ENCODE results near the gene RAD9A.

The RAD9A gene

DNA sequence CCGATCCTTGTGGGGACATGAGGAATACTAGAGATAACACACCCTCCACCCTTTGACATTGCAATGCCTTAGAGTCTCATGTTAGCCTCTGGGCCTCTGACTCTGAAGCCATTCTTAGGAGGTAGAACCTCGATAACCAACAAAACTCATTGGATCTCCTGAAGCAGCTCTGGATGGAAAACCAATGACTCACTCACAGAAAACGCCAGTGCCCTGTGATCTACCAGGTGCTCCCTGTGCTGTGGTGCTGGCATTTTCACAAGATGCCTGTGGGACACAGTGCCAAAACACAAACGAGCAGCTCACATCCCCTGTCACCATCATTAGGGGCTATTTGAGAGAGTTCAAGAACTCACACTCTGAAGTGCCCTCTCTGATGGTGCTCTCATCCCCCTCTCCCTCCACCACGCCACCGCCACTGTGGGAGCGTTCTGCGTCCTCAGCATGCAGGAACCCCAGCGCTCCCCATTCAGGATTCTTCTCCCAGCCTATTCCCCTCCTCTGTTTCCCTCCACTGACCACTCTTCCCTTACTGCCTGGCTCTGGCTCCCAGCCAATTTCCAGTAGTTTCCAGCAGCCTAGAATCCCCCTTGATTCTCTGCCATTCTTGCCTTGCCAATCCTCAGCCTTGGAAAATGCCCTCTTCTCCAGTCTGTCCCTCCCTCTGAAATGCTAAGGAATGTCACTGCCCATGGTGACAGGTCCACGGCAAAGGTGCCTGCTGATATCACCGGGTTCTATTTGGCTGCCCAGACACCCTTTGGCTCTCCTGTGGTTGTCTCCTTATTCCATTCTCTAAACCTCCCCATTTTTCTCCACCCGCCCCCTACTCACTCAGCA, 33.7 kb upstream of the RAD9A start:
- DNase-seq: no peak

DNA sequence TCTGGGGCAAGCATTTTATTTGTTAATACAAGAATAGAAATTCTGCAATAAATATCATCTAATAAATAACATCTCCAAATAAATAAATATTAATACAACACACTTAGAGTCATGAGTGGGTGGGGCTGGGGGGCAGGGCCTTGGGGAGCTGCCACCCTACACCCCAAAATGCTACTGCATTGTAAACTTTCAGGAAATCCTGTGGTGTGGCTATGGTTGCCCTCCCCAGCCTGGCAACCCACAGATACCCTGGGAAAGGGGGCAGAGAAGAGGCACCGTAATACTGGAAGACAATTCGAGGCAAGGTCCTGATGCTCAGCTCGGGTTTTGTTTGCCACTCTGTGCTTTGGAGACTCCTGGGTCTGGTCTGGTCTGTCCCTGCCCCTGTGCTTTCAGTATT, 27.6 kb upstream of the RAD9A start:
- DNase-seq: no peak

GRCh38 chr11:67364783-67365722, 26.7 kb upstream of the RAD9A start:
- DNase-seq: no peak

GRCh38 chr11:67365736-67366444, 25.9 kb upstream of the RAD9A start:
- DNase-seq: no peak

DNA sequence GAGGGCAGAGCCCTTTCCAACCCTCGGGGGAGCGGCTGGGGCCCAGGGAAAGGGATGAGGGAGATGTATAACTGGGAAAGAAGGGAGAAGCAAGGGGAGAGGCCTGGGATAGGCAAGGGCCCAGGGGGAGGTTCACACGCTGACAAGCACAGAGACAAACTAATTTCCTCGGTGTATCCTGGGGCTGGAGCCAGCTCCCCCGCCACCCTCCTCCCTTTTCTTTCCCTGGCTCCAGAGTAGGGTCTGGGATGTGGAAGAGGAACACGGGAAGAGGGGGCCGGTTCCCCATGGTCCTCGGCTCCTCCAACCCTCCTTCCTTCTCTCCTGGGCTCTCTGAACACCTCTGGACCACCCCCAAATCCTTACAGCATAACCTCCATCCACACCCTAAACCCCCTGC, 25.2 kb upstream of the RAD9A start:
- DNase-seq: no peak

GRCh38 chr11:67366961-67367760, 24.6 kb upstream of the RAD9A start:
- no peak for DNase-seq

GRCh38 chr11:67367761-67368227, 24.0 kb upstream of the RAD9A start:
- no peak for DNase-seq

- no peak for DNase-seq
These were observed 23.2 kb upstream of the RAD9A start for GRCh38 chr11:67368621-67369020.

- DNase-seq: no peak
These were observed 22.5 kb upstream of the RAD9A start for GRCh38 chr11:67369275-67369674.

- no peak for DNase-seq
These were observed 21.9 kb upstream of the RAD9A start for GRCh38 chr11:67369801-67370284.

DNA sequence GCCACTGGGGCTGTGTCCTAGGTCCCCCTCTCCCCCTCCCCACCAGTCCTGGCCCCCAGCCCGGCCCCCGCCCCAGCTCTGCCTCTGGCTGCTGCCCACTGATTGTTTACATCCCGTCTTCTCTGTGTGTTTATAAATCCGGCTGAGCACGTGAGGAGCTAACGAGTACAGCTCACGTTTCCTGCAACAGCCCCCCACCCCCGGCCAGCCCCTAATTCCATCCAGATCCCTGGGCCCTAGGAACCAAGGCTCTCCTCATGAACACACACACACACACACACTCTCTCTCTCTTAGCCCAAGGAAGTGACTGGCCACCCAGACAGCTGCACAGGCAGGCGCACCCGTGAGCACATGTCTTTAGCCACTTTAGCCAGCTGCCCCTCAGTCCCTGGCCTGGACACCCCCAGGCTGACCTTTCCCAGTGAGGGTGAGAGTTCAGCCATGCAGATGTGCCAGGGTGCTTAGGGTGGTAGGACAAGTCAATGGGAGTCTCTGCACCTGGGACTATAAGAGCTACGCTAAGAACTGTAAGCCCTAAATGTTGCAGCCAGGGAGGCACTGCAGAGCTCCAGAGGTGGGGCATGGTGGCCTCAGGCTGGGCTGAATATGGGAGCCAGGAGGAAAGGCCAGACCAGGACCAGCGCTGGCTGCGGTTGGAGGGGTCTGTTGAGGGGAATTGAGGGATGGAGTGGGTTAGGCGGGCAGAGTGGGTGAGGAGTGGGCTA, 21.3 kb upstream of the RAD9A start:
- no peak for DNase-seq

- no peak for DNase-seq
These were observed 20.4 kb upstream of the RAD9A start for GRCh38 chr11:67371189-67371910.

DNA sequence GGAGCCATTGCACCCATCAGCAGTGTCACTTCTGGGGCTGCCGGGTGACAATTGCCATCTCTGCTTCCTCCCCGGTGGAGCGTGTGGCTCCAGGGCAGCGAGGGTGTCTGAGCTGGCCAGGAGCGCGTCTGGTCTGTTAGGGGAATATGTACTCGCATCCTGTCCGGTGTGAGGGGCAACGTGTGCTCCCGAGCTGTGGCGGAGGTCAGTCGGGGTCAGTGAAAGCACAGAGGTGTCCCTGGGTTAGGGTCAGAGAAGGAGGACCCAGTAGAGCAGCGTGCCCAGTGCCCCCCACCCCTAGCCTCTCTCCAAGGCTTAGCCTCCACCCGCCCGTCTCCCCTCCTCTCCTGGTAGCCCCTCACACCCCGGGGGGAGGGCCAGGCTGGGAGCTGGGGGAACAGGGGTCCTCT, 19.9 kb upstream of the RAD9A start:
- no peak for DNase-seq

DNA sequence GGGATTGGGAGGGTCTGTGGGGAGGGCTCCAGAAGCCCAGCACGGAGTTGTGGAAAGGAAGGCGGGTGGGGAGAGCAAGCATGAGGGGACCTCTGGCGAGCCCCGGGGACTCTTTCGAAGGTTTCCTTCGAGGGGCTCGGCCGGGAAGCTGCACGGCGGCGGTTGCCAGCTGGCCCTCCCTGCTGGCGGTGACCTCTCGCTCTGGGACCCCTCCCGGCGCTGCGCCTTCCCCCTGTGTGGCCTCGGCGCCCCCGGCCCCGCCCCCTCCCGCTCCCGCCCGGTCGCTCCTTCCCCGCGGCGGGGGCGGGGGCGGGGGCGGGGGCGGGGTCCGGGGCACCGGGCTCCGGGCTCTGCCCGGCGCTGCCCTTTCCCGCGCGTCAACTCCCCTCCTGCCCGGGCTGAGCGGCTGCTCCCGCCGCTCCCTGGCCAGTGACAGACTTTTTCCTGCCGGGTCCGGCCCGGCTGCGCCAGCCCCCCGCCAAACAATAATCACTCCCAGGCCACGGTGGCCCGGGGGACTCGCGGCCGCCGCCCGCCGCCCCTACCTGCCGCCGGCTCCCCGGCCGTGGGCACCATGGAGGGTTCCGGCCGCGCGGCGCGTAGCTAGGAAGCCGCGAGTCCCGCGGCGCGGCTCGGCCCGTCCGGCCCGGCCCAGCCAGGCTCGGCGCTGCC, 19.3 kb upstream of the RAD9A start:
- DNase-seq: no peak

GRCh38 chr11:67372993-67373647, 18.7 kb upstream of the RAD9A start, which contains the start of gene CLCF1:
TSS of gene CLCF1 (minus strand) at chr11:67373598. CDS start at chr11:67373539, 59 bp downstream.
- DNase-seq: no peak

DNA sequence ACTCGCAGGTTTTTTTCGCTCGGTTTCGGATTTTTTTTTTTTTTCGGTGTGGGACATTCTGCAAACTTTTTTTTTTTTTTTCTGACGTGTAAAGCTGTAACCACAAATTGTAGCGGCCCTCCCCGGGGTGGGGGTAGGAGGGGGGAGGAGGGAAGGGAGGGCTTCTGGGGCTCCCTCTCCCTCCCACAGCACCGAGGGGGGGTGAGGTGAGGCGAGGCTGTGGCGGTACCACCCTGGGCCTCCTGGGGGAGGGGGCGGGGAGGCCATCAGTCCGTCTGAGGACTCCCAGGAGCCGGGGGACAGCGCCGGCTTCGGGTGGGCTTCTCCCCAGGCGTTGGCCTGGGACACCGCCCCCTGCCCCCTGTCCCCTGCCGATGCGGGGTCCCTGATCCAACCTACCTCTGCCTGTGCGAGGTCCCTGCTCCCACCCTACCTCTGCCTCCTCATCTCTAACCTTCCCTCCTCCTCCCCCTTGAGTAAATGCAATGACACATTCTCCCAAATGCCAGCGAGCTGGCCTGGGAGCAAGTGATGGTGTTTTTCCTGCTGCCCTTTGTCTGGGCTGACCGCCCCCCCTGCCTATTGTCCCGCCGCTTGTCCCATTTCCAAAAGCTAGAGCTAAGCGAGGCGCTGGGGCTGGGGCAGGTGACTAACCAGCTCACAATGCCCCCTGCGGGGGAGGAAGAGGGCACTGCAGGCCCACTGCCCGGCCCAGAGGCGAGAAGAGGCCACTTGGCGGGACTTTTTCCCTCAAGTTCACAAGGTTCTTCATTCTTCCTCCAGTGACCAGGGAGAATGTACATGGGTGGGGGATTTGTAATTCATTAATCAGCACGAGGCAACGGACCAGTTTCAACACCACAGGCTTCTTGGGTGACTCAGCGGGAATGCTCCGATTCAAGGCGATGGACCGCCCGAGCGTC, 17.9 kb upstream of the RAD9A start:
- no peak for DNase-seq

DNA sequence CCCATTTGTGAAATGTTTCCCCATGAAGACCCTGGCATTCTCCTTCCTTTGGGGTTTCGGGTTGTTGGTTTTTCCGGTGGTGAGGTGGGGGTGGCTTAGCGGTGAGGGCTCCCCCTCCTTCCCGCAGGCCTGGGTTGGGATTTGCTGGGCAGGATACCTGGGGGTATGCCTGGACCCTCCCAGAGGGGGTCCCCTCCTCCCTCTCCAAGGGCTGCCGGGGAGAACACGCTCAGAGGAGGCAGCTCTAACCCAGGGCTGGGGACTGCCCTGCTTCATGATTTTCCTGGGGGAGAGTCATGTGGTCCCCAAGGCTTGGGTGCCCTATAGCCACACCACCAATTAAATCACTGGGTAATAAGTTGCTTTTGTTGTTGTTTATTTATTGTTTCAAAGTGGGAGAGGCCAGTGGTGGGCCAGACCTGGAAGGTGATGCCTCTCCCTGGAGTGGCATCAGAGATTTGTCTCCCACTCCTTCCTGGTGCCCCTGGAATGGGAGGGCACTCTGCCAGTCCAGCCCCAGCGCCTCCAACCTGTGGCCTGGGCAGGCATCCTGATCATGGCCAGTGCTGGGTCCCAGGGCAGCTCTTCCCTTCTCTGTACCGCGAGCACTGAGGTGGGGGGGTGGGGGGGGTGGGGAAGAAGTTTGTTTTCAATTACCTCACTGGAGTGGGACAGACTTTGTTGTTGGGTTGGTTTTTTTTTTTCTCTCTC, 17.1 kb upstream of the RAD9A start:
- no peak for DNase-seq
